Neural progenitor cell (in vitro differentiated cells): ENCODE results near the gene LHFPL2. TPM values are rescaled to one million over a fixed set of nuclear protein-coding genes. Genes with fewer than 3 reads are reported as not detected.

Source experiments
- DNase-seq: peaks from one replicate; pipeline ENCODE4 v3.0.0-alpha.2; 2016; ENCODE audit warnings: low spot score
- H2AFZ ChIP-seq: fragments of 200-600 bp; sonication (generic); replicated peaks from 2 replicates; pipeline ENCODE4 v1.6.1; 2016; ENCODE audit warnings: antibody characterized with exemption
- H3F3A ChIP-seq: fragments of 200-600 bp; sonication (generic); 2 replicates; pipeline ENCODE4 v1.6.1; 2016; ENCODE audit warnings: antibody characterized with exemption, low read depth
- H3K27ac ChIP-seq: fragments of 200-600 bp; sonication (generic); 2 replicates; pipeline ENCODE4 v1.5.1; 2016; ENCODE audit warnings: mild to moderate bottlenecking
- H3K27me3 ChIP-seq: fragments of 200-600 bp; sonication (generic); 2 replicates; pipeline ENCODE4 v1.6.1; 2016; ENCODE audit warnings: mild to moderate bottlenecking, moderate library complexity
- H3K36me3 ChIP-seq: fragments of 200-600 bp; sonication (generic); 2 replicates; pipeline ENCODE4 v1.5.1; 2016
- H3K4me1 ChIP-seq: fragments of 200-600 bp; sonication (generic); 2 replicates; pipeline ENCODE4 v1.6.1; 2016; ENCODE audit warnings: mixed run types
- H3K4me2 ChIP-seq: fragments of 200-600 bp; sonication (generic); 2 replicates; pipeline ENCODE4 v1.6.1; 2016
- H3K4me3 ChIP-seq: fragments of 200-600 bp; sonication (generic); 2 replicates; pipeline ENCODE4 v1.5.1; 2016
- H3K79me2 ChIP-seq: fragments of 200-600 bp; sonication (generic); 2 replicates; pipeline ENCODE4 v1.6.1; 2016; ENCODE audit warnings: low read depth
- H3K9ac ChIP-seq: fragments of 200-600 bp; sonication (generic); 2 replicates; pipeline ENCODE4 v1.6.1; 2016
- H3K9me3 ChIP-seq: fragments of 200-600 bp; sonication (generic); 2 replicates; pipeline ENCODE4 v1.5.1; 2016; ENCODE audit warnings: low read depth
- H4K20me1 ChIP-seq: fragments of 200-600 bp; sonication (generic); 2 replicates; pipeline ENCODE4 v1.6.1; 2016; ENCODE audit warnings: low read depth
- H3K27ac Mint-ChIP-seq: 3 replicates; pipeline ENCODE4 v1.8.0; 2021; ENCODE audit warnings: mixed read lengths
- H3K27me3 Mint-ChIP-seq: 2 replicates; pipeline ENCODE4 v1.8.0; 2022; ENCODE audit warnings: low read depth, mild to moderate bottlenecking, inconsistent platforms, moderate library complexity, mixed read lengths; ENCODE audit not compliant: insufficient read depth
- H3K36me3 Mint-ChIP-seq: 3 replicates; pipeline ENCODE4 v1.8.0; 2021; ENCODE audit warnings: mixed read lengths
- H3K4me1 Mint-ChIP-seq: 3 replicates; pipeline ENCODE4 v1.8.0; 2021; ENCODE audit warnings: mixed read lengths
- H3K4me3 Mint-ChIP-seq: 3 replicates; pipeline ENCODE4 v1.8.0; 2021; ENCODE audit warnings: mild to moderate bottlenecking, moderate library complexity, mixed read lengths
- H3K9me3 Mint-ChIP-seq: 3 replicates; pipeline ENCODE4 v1.8.0; 2020; ENCODE audit warnings: mixed read lengths
- CTCF ChIP-seq: fragments of 200-600 bp; sonication (generic); IDR thresholded peaks from 2 replicates; pipeline ENCODE4 v1.5.1; 2017; ENCODE audit warnings: antibody characterized with exemption, mild to moderate bottlenecking
- EZH2 ChIP-seq: fragments of 200-600 bp; sonication (generic); IDR thresholded peaks from 2 replicates; pipeline ENCODE4 v1.6.1; 2017; ENCODE audit warnings: antibody characterized with exemption, mild to moderate bottlenecking, moderate library complexity
- EZH2phosphoT487 ChIP-seq: fragments of 200-600 bp; sonication (generic); IDR thresholded peaks from 2 replicates; pipeline ENCODE4 v1.6.1; 2017; ENCODE audit warnings: antibody characterized with exemption
- total RNA-seq: library from RNA; depleted of rRNA; stranded (reverse); fragments of >200 nt; gene quantifications from 2 replicates; pipeline ENCODE4 v1.2.3, GENCODE V29; 2015; ENCODE audit warnings: low replicate concordance

Gene LHFPL2
- total RNA-seq, 1 donor from 2014 or later: 21.1 TPM

- Histone ChIP-seq H3K4me3 (no peak overlapping the region), H3K27ac (no peak overlapping the region), H3K36me3 (no peaks in the 10 kb centered on the region), H3K27me3 (no peaks in the 10 kb centered on the region), H3K4me1 (peaks cover 23% of the 10 kb centered on the region), H3K4me2 (peak overlapping the region; percentile 23), H3K9ac (no peak overlapping the region), H4K20me1 (no peaks in the 10 kb centered on the region), H3K79me2 (peaks cover 3% of the 10 kb centered on the region), H3K9me3 (no peaks in the 10 kb centered on the region), H2AFZ (no peak overlapping the region), H3F3A (no peaks in the 10 kb centered on the region)
- Mint-ChIP-seq H3K27ac (no peak overlapping the region), H3K9me3 (no peaks in the 10 kb centered on the region), H3K27me3 (no peaks in the 10 kb centered on the region), H3K4me1 (peaks cover 39% of the 10 kb centered on the region), H3K36me3 (peaks cover 2% of the 10 kb centered on the region), H3K4me3 (no peak overlapping the region)
- TF ChIP-seq CTCF (peak; percentile 0), EZH2 (no peak)
- DNase-seq: no peak
Observed at GRCh38 chr5:78541086-78541654, 107.4 kb downstream of the LHFPL2 start.

GRCh38 chr5:78540335-78541085, 108.1 kb downstream of the LHFPL2 start:
- Mint-ChIP-seq H3K4me1 (peaks cover 39% of the 10 kb centered on the region), H3K4me3 (no peak overlapping the region)
- peaks cover 4% of the 10 kb centered on the region for H3K79me2 ChIP-seq

GRCh38 chr5:78538240-78538850, 110.2 kb downstream of the LHFPL2 start:
- H3K4me1 Mint-ChIP-seq: peaks cover 40% of the 10 kb centered on the region

More at GRCh38 chr5:78540335-78541085, 108.1 kb downstream of the LHFPL2 start:
- H3K27ac ChIP-seq: no peak overlapping the region
- peaks cover 23% of the 10 kb centered on the region for H3K4me1 ChIP-seq
- no peaks in the 10 kb centered on the region for H3K27me3 ChIP-seq
- no peaks in the 10 kb centered on the region for H3K36me3 ChIP-seq
- H3K27ac Mint-ChIP-seq: no peak overlapping the region
- no peak overlapping the region for H3K9ac ChIP-seq
- no peaks in the 10 kb centered on the region for H4K20me1 ChIP-seq
- no peak overlapping the region for H3K4me3 ChIP-seq
- H3K27me3 Mint-ChIP-seq: no peaks in the 10 kb centered on the region
- H3K4me2 ChIP-seq: no peak overlapping the region
- peaks cover 2% of the 10 kb centered on the region for H3K36me3 Mint-ChIP-seq
- peak; percentile 49 for DNase-seq
- H2AFZ ChIP-seq: no peak overlapping the region
- peak; percentile 4 for TF ChIP-seq CTCF
- no peak for TF ChIP-seq EZH2phosphoT487
- H3F3A ChIP-seq: no peaks in the 10 kb centered on the region
- no peaks in the 10 kb centered on the region for H3K9me3 ChIP-seq
- no peaks in the 10 kb centered on the region for H3K9me3 Mint-ChIP-seq

More at GRCh38 chr5:78538240-78538850, 110.2 kb downstream of the LHFPL2 start:
- Mint-ChIP-seq H3K27me3 (no peaks in the 10 kb centered on the region), H3K9me3 (no peaks in the 10 kb centered on the region), H3K36me3 (no peaks in the 10 kb centered on the region), H3K27ac (no peak overlapping the region), H3K4me3 (no peak overlapping the region)
- no peak overlapping the region for H3K9ac ChIP-seq
- H3F3A ChIP-seq: no peaks in the 10 kb centered on the region
- TF ChIP-seq EZH2: no peak
- no peak for TF ChIP-seq EZH2phosphoT487
- TF ChIP-seq CTCF: no peak
- peaks cover 6% of the 10 kb centered on the region for H4K20me1 ChIP-seq
- H3K9me3 ChIP-seq: no peaks in the 10 kb centered on the region
- peaks cover 4% of the 10 kb centered on the region for H3K79me2 ChIP-seq
- no peak for DNase-seq
- no peak overlapping the region for H3K4me2 ChIP-seq
- H2AFZ ChIP-seq: no peak overlapping the region
- H3K4me1 ChIP-seq: peaks cover 23% of the 10 kb centered on the region
- no peaks in the 10 kb centered on the region for H3K36me3 ChIP-seq
- no peak overlapping the region for H3K4me3 ChIP-seq
- no peaks in the 10 kb centered on the region for H3K27me3 ChIP-seq
- no peak overlapping the region for H3K27ac ChIP-seq
